Stimulated activated CD4-positive, alpha-beta T cell treated with anti-CD3 and anti-CD28 coated beads, Interleukin-4, amount 100 ng/mL, for 1 hour (primary cell): ENCODE measurements around the gene RPS15.
A peak's percentile ranks its signal among the peaks of the same experiment; 100 is the strongest.

Experiments used
- DNase-seq: peaks from one replicate; pipeline ENCODE4 v3.0.0-alpha.2; 2020

The RPS15 gene

DNA sequence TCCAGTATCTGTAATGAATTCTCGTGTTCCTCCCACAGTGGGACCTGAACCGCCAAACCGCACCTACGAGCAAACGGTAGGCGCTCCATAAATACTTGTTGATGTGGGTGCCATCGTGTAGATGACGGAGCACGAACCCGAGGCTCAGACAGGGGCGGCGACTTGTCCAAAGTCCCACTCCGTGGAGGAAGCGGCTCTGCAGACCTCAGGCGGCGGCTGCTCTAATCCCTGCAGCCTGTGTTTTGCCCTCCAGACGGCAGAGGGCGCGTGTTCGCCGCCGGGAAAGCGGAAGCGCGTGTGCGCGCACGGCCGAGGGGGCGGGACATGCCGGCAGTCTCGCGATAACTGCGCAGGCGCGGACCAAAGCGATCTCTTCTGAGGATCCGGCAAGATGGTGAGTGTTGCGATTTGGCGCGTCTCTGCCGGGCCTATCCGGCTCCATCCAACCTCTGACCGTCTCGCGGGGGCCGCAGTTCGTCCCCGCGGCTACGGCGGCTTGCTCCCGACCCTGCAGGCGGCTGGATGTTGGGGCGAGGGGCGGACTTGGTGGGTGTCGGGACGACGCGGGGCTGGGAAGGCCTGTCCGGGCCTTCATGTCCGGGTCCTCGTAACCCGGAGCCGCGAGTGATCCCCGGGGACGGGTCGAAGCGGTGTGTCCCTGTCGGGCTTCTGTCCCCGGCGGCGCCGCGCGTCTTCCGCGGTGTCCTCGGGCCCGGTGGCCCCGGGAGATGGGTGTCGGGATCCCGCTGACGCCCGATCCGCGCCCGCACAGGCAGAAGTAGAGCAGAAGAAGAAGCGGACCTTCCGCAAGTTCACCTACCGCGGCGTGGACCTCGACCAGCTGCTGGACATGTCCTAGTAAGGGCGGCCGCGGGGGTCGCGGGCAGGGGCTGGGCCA, at the start of gene RPS15:
Gene RPS15 (plus strand): TSS at position 362 of the 898 bp plus-strand sequence. CDS start 30 bp downstream, at position 392.
- DNase-seq = peak; percentile 97

DNA sequence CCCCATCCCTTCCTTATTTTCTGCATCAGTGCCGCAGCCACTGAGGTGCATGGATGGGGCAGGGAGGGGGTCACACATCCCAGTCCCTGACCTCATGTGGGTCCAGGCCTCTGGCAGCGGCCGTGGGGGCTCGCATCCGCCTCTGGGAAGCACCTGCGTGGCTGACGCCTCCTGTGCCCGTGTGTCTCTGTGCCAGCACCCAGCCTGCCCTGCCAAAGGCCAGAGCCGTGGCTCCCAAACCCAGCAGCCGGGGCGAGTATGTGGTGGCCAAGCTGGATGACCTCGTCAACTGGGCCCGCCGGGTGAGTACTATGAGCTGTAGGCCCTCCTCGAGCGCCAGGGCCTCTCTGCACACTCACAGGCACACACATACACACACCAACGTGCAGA, 49.6 kb upstream of the RPS15 start:
- no peak for DNase-seq

DNA sequence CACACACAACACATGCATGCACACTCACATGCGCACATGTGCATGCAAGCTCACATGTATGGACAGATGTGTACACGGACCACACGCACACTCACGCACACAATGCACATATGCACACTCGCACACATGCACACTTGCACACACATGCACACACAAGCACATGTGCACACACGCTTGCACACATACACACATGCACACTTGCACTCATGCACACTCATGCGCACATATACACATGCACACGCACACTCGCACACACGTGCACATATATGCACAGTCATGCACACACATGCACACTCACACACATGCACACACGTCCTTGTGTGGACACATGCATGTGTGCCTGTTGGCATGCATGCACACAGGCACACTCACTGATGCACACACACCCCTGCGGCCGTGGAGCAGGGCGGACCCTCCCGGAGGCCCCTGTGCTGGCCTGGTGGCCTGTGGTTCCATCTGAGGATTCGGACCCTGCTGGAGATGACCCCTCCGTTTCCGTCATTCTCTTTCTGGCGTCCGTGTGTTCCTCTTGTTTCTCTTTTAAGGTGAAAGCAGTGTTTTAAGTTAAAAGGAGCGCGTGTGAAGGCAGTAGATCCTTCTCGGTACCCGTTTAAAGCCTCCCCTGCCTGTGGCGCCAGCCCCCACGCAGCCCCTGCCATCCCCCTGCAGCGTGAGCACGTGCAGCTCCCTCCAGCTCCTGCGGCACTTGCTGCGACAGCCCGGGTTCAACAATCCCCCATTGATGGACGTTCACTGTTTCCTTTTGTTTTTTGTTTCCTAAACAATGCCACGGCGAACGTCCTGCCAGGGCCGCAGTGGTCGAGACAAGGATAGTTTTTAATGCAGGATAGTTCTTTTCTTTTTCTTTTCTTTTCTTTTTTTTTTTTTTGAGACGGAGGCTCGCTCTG, 48.9 kb upstream of the RPS15 start:
- no peak for DNase-seq

DNA sequence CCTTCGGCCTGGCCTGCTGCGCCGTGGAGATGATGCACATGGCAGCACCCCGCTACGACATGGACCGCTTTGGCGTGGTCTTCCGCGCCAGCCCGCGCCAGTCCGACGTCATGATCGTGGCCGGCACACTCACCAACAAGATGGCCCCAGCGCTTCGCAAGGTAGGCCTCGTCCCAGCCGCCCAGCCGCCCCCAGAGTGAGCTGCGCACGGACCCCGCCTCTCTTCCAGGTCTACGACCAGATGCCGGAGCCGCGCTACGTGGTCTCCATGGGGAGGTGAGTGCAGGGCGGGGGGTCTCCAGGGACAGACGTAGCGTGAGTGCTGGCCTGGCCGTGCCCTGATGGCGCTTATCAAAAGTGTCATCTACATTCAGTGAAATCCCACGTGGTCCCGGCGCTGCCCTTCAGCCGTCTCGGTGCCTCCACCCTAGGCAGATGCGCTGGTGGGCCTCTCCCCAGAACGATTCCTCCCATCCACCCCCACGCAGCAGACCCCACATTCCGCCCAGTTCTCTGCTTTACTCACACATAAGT, 47.2 kb upstream of the RPS15 start:
- DNase-seq = no peak

DNA sequence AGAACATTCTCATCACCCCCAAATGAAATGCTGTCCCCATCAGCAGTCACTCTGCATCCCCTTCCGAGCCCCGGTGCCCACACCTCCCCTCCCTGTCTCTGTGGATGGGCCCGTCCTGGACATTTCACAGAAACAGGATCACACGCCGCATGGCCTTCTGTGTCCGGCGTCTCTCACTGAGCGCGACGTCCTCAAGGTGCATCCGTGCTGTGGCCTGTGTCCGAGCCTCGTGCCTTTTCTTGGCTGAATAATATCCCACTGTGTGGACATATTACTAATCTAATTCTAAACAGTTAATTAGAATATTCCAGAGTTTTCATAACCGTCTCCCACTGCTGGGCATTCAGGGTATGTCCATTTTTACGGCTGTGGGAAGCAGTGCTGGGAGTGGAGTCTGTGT, 45.8 kb upstream of the RPS15 start:
- DNase-seq = no peak

DNA sequence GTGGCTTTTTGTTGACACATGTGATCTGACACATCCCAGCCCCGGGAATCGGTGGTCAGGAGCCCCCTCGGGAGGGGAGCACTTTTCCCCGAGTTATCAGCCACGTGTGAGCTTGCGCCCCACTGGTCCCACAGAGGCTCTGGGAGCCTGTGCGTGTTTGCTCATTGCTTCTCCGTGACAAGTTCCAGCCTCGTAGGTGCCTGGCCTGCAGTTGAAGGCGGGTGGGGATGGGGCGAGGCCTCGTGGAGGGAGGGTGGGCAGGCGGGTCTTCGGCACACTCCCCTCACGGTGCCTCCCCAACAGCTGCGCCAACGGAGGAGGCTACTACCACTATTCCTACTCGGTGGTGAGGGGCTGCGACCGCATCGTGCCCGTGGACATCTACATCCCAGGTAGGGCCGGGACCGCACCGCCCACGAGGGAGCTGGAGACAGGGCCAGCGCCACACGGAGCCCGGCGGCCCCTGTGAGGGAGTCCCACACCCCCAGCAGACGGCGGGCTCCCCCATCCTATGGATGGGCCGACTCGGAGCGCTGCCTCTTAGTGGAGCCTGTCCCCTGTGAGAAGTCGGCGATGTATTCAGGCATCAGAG, 45.2 kb upstream of the RPS15 start:
- no peak for DNase-seq

DNA sequence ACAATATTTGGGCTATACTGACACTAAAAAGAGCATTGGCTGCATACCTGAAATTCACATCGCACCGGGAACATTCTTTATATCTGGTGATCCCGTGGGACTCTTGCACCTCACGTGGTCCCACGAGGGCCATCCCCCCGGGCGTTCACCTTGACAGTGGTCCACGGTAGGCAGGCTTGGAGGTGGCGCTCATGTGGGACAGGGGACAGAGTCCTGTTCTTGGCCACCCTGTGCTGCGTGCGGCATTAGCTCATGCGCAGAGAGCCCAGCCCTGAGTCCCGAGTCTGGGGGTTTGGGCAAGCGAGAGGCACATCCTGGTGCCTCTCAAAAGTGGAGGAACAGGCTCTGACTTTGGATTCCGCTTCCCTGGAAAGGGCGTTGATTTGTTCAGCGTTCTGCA, 44.4 kb upstream of the RPS15 start:
- DNase-seq = no peak

DNA sequence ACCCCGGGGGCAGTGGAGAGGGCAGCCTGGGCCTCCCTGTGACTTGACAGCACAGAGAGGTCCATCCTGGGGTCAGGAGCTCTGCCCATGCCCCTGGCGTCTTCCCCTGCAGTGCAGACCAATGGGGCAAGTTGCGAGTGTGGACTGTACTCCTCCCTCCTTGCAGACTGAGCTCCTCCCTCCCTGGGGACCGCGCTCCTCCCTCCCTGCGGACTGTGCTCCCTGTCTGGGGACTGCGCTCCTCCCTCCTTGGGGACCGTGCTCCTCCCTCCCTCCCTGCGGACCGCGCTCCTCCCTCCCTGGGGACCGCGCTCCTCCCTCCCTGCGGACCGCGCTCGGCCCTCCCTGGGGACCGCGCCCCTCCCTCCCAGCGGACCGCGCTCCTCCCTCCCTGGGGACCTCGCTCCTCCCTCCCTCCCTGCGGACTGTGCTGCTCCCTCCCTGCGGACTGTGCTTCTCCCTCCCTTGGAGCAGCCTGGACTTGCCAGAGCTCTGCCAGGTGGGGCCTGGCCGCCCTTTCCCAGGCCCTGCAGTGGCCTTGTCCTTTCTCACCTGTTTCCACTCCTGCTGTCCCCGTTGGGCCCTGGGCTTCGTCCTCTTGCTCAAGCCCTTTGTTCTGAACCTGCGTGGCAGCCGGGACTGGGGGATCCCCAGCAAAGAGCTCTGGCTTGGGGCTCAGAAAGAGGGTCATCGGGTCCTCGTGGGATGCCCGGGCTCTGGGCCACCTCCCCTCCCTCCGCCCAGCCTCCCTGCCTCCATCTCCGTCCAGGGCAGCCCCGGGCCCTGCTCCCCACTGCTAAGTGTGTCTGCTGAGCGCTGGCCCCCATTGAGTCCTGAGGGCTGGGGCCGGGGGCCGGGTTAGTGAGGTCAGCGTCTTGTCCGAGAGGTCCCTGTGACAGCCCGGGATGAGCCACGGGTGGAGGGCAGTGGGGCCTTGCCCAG, 43.7 kb upstream of the RPS15 start:
- no peak for DNase-seq

DNA sequence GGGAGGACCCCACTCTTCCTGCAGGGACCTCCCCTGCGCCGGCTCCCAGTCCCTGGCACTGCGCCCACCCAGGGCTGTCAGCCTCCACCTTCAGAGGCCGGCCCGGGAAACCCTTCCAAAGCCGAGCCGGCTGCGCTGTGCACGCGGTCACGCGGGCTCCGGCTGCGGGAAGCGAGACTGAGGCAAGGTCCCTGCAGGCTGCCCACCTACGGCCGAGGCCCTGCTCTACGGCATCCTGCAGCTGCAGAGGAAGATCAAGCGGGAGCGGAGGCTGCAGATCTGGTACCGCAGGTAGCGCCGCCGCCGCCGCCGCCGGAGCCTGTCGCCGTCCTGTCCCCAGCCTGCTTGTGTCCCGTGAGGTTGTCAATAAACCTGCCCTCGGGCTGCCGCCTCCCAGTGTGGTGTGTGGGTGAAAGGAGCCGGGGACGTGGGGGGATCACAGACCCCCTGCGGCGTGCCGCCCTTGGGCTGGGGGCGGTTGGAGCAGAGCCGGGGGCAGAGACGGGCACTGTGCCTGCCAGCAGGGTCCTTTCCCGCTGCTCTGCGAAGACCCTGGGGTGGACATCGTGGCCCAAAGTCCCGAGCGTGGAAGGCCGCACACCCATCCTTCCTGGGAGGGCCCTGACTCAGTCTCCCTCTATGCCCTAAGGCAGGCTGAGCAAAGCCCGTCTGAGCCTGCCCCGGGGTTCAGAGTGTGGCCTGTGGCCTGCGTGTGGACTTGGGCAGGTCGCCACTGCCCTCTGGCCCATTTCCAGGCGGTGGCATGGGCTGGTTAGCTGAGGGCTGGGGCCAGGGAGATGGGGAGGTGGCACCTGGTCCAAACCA, 42.8 kb upstream of the RPS15 start:
- DNase-seq = no peak

DNA sequence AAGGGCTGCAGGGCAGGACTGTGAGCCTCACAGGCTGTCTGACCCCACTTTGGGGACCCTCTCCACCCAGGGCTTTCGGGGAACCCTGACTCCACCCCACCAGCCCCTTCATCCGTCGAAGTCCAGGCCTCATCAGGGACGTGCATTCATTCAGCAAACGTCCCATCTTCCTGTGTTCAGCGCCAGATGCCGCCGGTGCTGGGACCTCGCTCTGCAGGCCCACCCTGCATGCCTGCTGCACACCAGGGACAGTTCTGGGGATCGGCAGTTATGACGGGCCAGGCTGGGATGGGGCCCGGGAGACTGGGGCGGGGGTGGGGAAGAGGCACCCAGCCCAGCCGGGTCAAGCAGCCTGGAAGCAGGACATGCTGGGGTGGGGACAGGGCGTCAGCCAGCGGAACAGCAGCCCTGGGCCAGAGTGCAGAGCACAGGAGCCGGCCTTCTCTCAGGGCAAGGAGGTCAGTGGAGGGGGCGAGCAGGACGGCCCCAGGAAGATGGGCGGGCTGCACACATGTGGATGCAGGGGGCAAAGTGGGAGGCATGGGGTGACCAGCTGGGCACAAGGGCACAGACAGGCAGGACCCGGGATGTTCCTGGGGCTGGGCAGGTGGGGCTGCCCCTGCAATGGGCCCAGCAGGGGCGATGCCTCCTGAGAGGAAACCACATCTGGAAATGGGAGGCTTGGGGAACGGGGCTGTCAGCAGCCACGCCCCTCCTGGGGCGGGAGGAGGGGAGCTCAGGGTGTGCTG, 42.0 kb upstream of the RPS15 start:
- no peak for DNase-seq

DNA sequence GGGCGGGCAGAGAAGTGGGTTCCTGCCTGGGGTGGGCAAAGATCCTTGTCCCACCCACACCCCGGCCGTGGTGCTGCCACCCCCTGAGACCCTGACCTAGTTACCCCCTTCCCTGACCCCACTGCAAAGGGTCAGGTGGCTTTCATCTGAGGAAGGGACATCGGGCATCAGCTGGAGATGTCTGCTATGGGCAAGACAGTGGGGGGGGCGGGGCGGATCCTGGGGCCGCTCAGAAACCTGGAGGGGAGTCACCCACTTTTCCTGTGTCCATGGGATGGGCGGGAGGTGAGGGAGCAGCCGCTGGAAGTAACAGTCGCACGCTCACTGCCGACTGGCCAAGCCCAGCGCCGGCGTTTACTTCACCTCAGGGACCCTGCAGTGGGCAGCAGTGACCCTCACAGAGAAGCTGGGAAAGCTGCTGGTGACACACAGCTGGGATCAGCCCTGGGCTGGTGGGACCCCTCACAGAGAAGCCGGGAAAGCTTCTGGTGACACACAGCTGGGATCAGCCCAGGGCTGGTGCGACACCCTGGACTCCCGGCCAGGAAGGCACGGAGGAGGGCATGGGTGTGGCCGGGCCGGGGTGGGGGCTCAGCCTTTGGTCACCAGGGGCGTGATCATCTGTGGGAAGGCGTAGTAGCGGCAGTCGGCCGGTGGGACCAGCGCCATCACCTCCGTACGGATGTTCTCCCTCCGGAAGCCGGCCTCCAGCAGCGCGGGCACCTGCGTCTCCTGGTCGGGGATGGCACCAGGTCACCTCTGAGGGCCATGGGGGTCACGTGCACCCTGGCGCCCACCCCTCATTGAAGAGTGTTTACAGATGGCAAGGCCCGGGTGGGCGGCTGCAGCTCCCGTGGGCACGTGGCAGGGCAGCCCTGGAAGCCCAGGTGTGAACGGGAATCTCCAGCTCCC, 41.2 kb upstream of the RPS15 start:
- no peak for DNase-seq

DNA sequence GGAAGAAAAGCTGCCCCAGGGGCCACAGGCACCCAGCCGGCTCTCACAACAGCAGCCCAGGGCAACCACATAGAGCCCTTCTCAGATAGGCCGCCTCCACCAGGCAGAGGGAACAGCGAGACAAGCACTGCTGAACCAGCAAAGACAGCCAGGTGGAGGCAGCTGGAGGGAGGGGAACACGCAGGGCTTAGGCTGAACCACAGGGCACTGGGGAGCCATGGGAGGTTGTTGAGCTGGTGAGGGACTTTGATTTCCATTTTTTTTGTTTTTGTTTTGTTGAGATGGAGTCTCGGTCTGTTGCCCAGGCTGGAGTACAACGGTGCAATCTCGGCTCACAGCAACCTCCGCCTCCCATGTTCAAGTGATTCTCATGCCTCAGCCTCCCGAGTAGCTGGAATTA, 40.4 kb upstream of the RPS15 start:
- no peak for DNase-seq

DNA sequence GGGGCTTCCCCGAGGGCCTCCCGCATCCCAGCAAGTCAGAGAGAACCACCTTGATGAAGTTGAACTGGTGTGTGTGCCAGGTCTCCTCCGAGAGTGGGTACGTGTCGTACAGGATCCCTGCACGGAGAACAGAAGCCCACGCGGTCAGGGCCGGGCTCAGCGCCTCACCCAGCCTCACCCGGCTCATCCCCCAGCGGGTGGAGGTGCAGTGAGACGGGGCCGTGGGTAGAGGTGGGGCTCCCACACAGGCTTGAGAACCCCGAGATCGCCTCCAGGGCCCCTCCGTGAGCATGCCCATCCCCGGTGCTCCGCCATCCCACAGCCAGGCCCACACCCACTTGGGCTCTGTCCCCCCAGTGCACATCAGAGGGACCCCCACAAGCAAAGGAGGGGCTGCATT, 39.1 kb upstream of the RPS15 start:
- DNase-seq = no peak

DNA sequence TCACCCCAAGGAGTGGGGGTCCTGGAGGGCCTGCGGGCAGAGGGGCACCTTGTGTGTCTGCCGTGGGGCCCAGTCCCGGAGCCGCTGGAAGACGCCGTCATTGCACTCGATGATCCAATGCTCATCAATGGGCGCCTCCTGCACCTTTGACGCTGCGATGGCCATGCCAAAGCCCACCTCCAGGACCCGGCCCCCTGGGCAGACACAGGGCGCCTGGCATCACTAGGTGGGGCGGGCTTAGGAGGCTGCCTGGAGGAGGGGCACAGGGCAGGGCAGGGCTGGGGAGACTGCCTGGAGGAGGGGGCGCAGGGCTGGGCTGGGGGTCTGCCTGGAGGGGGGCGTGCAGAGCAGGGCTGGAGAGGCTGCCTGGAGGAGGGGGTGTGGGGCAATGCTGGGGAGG, 38.5 kb upstream of the RPS15 start:
- no peak for DNase-seq

DNA sequence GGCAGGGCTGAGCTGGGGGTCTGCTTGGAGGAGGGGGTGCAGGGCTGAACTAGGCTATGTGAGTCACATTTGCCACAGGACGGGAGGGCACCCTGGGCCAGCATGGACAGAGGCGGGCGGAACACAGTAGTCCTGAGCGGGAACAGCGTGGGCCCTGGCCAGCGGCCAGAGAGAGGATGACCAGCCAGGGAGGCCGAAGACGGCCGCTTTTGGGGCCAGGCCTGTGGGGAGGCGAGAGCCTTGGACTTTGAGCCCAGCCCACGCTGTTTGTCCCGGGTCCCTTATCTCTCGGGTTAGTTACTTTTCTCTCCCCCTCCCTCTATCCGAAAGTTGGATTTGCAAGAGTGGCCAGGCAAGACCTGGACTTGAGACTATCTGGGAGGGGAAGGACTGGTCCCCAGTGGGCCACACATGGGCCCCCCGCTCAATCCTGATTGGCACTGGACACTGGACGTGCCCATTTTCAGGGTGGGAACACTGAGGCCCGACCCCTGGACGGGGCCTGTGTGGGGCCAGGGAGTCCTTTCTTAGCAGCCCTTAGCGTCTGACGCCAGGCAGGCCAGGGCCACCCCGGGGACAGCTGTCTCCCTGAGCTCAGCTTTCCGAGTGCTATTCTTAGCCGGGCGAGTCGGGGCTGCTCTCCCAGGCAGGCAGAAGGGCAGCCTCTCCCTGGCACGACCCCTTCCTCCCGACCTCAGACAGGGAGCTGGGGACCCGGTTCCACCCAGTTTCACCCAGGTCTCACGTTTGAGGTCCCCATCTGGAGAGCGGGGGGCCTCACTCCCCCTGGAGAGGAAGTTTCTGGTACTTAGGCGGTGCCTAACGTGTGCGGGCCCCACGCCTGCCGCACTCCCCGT, 37.7 kb upstream of the RPS15 start:
- no peak for DNase-seq

DNA sequence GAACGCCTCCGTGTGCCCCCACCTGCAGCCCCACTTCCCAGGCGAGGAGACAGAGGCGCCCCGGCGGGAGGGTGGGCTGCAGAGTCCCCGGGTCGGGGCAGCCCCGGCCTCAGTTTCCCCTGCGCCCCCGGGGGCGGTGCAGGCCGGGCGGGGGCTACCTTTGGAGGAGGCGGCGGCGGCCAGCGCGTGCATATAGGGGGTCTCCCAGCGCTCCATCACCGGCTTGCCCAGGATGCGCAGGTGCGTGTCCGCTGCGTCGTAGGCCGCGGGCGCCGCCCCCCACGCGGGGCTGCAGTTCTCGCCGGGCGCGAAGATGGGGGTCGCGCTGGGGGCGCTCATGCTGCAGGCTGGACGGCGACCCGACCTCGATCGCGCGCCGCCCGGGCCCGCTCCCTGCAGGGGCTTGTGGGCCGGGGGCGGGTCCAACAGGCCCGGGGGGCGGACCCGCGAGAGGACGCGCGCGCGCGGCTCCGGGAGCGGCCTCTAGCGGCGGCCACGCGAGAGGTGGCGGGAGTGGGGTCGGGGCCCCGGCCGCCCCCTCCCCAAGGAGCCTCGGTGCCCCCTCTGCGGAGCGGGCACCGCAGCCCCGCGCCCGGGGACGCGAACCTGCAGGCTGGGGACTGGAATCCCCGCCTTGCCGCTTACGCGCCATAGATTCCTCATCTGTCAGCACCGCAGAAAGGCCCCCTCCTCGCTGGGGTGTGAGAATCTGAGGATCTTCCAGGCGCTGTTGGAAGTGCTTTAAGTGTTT, 36.9 kb upstream of the RPS15 start, which contains the start of gene GAMT:
Gene GAMT (minus strand): TSS at position 405 of the 751 bp plus-strand sequence. CDS start 66 bp downstream, at position 339.
- peak; percentile 66 for DNase-seq

DNA sequence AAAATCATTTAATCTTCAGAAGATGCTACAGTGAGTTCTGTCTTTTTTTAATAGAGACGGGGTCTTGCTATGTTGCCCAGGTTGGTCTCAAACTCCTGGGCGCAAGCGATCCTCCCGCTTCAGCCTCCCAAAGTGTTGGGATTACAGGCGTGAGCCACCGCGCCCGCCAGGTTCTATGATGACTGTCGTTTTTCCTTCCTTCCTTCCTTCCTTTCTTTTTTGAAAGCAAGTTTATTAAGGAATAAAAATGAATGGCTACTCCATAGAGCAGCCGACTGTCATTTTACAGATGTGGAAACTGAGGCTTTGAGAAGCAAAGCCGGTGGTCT, 36.3 kb upstream of the RPS15 start:
- no peak for DNase-seq
